HK-2 (cell line): ENCODE results near the gene NRIP1.

Source experiments
- DNase-seq: peaks from one replicate; pipeline ENCODE4 v3.0.0-alpha.2; 2018; ENCODE audit not compliant: unreplicated experiment

Gene NRIP1

GRCh38 chr21:15005391-15005790 lies 59.4 kb downstream of the NRIP1 start:
- no peak for DNase-seq

- DNase-seq = no peak
These were observed 60.0 kb downstream of the NRIP1 start for GRCh38 chr21:15004721-15005370.

- DNase-seq = no peak
These were observed 61.2 kb downstream of the NRIP1 start for GRCh38 chr21:15003463-15004135.

- DNase-seq = peak; percentile 22
These were observed 62.8 kb downstream of the NRIP1 start for GRCh38 chr21:15001857-15002606.

GRCh38 chr21:15001113-15001512 lies 63.7 kb downstream of the NRIP1 start:
- DNase-seq = no peak

GRCh38 chr21:15000081-15000480 lies 64.7 kb downstream of the NRIP1 start:
- DNase-seq = no peak

GRCh38 chr21:14998784-14999183 lies 66.0 kb downstream of the NRIP1 start:
- no peak for DNase-seq

GRCh38 chr21:14998336-14998735 lies 66.5 kb downstream of the NRIP1 start:
- DNase-seq = no peak

GRCh38 chr21:14995695-14996490 lies 68.9 kb downstream of the NRIP1 start:
- DNase-seq = no peak

GRCh38 chr21:14995226-14995625 lies 69.6 kb downstream of the NRIP1 start:
- DNase-seq = no peak

GRCh38 chr21:14993115-14993514 lies 71.7 kb downstream of the NRIP1 start:
- no peak for DNase-seq

- peak; percentile 57 for DNase-seq
These were observed 72.8 kb downstream of the NRIP1 start for GRCh38 chr21:14991957-14992356.

- no peak for DNase-seq
These were observed 75.4 kb downstream of the NRIP1 start for GRCh38 chr21:14989359-14989758.

GRCh38 chr21:14988760-14989159 lies 76.0 kb downstream of the NRIP1 start:
- DNase-seq = no peak

- DNase-seq = no peak
These were observed 77.2 kb downstream of the NRIP1 start for GRCh38 chr21:14987370-14988170.

GRCh38 chr21:14985306-14985705 lies 79.5 kb downstream of the NRIP1 start:
- no peak for DNase-seq

- no peak for DNase-seq
These were observed 82.5 kb downstream of the NRIP1 start for GRCh38 chr21:14982336-14982735.

GRCh38 chr21:14981246-14981645 lies 83.6 kb downstream of the NRIP1 start:
- no peak for DNase-seq

GRCh38 chr21:14979264-14979663 lies 85.5 kb downstream of the NRIP1 start:
- no peak for DNase-seq

- no peak for DNase-seq
These were observed 87.0 kb downstream of the NRIP1 start for GRCh38 chr21:14977814-14978213.
